Activated CD8-positive, alpha-beta T cell treated with anti-CD3 and anti-CD28 coated beads for 36 hours (primary cell): ENCODE results near the gene TTC33. TPM values are rescaled to one million over a fixed set of nuclear protein-coding genes. Genes with fewer than 3 reads are reported as not detected.

ENCODE experiments used
- ATAC-seq: fragments of 200-7000 bp; cut with Tn5 transposase; one replicate; pipeline ENCODE4 v1.10.0; 2021; ENCODE audit warnings: mild to moderate bottlenecking, moderate library complexity
- CTCF ChIA-PET: fragments of 350-600 bp; sonication (Branson Sonifier 250); formaldehyde crosslinking; loops from one replicate; lab custom pipeline; 2021; ENCODE audit warnings: antibody characterized with exemption; lab: Charles Lee
- POLR2A ChIA-PET: fragments of 350-600 bp; sonication (Branson Sonifier 250); formaldehyde crosslinking; loops from one replicate; lab custom pipeline; 2021; ENCODE audit warnings: antibody characterized with exemption; lab: Charles Lee
- DNase-seq: peaks from one replicate; pipeline ENCODE4 v3.0.0-alpha.2; 2020
- H3K27ac Mint-ChIP-seq: one replicate; pipeline ENCODE4 v1.8.0; 2021; ENCODE audit warnings: mild to moderate bottlenecking, mixed read lengths
- H3K27me3 Mint-ChIP-seq: one replicate; pipeline ENCODE4 v1.8.0; 2021; ENCODE audit warnings: mixed read lengths
- H3K36me3 Mint-ChIP-seq: one replicate; pipeline ENCODE4 v1.8.0; 2021; ENCODE audit warnings: low read depth, mixed read lengths
- H3K4me1 Mint-ChIP-seq: one replicate; pipeline ENCODE4 v1.8.0; 2021; ENCODE audit warnings: low read depth, mixed read lengths
- H3K4me3 Mint-ChIP-seq: one replicate; pipeline ENCODE4 v1.8.0; 2021; ENCODE audit warnings: mild to moderate bottlenecking, moderate library complexity, mixed read lengths
- H3K9me3 Mint-ChIP-seq: one replicate; pipeline ENCODE4 v1.8.0; 2021; ENCODE audit warnings: mixed read lengths
- intact Hi-C: fragments of 100-400 bp; cut with micrococcal nuclease; formaldehyde crosslinking; loops from one replicate; pipeline ENCODE4 v1.10.0; 2022
- total RNA-seq, 2 experiments: library from RNA; stranded (reverse); gene quantifications; one replicate each; pipeline ENCODE4 v1.2.3, GENCODE V29; 2021
- TF ChIP-seq, protein P1 (sequence below): fragments of 200-600 bp; IDR thresholded peaks from one replicate; pipeline ENCODE4 v1.8.0; 2022; ENCODE audit warnings: antibody characterized with exemption, mild to moderate bottlenecking

TTC33 gene
- total RNA-seq, 2 experiments from 2014 or later, result 21.4 to 21.5 TPM

DNA sequence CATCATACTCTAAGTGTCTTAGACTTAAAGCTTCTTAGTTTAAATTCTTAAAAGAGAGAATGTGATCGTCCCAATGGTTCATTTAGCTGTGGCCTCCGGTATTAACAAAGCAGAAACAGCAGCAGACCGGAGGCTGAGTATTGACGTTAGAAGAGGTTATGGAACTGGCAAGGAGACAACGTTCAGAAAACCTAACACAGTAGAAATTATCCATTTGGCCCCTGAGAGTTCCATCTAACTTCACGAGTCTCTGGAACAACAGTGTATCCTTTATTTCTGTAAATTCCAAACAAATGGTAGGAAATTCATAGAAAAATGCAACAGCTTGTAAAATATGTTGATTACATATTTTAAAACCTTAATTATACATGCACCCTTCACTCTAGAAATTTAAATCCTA lies 183.4 kb downstream of the TTC33 start:
- ChIA-PET POLR2A (no interaction called here), CTCF (no interaction called here)
- Mint-ChIP-seq H3K27me3 (no peaks in the 10 kb centered on the region), H3K27ac (no peak overlapping the region), H3K4me1 (peaks cover 19% of the 10 kb centered on the region), H3K9me3 (no peaks in the 10 kb centered on the region), H3K4me3 (no peak overlapping the region), H3K36me3 (no peaks in the 10 kb centered on the region)
- TF ChIP-seq, protein P1, sequence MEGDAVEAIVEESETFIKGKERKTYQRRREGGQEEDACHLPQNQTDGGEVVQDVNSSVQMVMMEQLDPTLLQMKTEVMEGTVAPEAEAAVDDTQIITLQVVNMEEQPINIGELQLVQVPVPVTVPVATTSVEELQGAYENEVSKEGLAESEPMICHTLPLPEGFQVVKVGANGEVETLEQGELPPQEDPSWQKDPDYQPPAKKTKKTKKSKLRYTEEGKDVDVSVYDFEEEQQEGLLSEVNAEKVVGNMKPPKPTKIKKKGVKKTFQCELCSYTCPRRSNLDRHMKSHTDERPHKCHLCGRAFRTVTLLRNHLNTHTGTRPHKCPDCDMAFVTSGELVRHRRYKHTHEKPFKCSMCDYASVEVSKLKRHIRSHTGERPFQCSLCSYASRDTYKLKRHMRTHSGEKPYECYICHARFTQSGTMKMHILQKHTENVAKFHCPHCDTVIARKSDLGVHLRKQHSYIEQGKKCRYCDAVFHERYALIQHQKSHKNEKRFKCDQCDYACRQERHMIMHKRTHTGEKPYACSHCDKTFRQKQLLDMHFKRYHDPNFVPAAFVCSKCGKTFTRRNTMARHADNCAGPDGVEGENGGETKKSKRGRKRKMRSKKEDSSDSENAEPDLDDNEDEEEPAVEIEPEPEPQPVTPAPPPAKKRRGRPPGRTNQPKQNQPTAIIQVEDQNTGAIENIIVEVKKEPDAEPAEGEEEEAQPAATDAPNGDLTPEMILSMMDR, result no peak
- intact Hi-C loops, result loop anchor here (10.0 kb wide), 1 partner anchor 168 kb away; no protein-coding TSS in a partner anchor
- DNase-seq, result no peak
- no peak for ATAC-seq

DNA sequence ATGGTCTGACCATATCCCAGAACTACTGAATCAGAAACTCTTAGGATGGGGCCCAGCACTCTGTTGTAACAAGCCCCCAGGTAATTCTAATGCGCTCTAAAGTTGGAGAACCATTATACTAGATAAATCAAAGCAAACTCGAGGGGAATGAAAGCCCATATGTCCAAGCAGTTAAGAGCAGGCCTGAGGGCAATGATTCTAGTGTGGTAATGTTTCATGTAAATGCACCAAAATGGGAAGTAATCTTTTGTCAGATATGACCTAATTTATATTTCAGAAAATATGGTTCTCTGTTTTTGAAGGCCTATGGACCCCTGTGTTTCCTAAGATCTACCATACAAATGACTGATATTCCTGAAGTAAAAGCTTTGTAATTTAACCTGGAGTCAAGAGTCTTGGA lies 184.0 kb downstream of the TTC33 start:
- no peak overlapping the region for H3K27ac Mint-ChIP-seq
- H3K27me3 Mint-ChIP-seq, result no peaks in the 10 kb centered on the region
- H3K4me1 Mint-ChIP-seq, result peaks cover 19% of the 10 kb centered on the region
- DNase-seq (no peak), ATAC-seq (no peak)
- no peaks in the 10 kb centered on the region for H3K9me3 Mint-ChIP-seq
- no peak overlapping the region for H3K4me3 Mint-ChIP-seq
- ChIA-PET POLR2A (no interaction called here), CTCF (no interaction called here)
- intact Hi-C loops, result loop anchor here (10.0 kb wide), 1 partner anchor 167 kb away; no protein-coding TSS in a partner anchor
- H3K36me3 Mint-ChIP-seq, result no peaks in the 10 kb centered on the region
- TF ChIP-seq, protein P1, result no peak

DNA sequence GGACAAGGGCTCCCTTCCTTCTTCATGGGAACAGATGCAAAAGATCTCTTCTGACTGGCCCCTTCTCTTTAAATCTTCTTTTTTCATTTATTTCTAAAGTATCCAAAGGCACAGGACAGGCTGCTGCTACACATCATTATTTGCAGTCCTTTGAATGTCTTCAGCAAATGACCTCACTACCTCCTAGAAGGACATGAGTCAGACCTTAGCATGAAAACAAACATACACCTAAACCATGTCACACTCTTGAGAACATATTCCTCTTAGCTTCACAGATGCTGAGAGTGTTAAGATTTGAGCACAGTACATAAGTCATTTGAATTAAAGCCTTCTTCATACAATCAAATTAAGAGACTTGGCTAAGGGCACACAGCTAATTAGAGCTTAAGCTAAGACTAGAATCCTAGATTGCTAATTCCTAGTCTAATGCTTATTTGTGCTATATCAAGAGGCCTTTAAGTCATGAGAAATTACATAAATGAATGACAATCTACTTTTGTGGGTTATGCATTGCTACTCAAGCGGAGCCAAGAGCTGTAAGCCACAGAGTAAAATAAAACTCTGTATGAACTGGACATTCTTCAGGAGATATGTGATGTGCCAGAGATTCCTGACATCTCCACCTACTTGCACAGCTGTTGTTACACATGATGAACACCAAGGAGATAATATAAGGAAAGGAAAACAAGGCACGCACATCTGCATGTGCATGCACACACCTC lies 185.2 kb downstream of the TTC33 start:
- DNase-seq, result no peak
- no peaks in the 10 kb centered on the region for H3K9me3 Mint-ChIP-seq
- H3K4me3 Mint-ChIP-seq, result no peak overlapping the region
- POLR2A ChIA-PET, result interaction anchor here (1.1 kb wide), 1 partner anchor 12 kb away, joined by 3 read pairs; no protein-coding TSS in a partner anchor
- no peak overlapping the region for H3K27ac Mint-ChIP-seq
- H3K27me3 Mint-ChIP-seq, result no peaks in the 10 kb centered on the region
- ATAC-seq, result peak; percentile 93
- TF ChIP-seq, protein P1, result no peak
- no peaks in the 10 kb centered on the region for H3K36me3 Mint-ChIP-seq
- peaks cover 15% of the 10 kb centered on the region for H3K4me1 Mint-ChIP-seq
- CTCF ChIA-PET, result interaction anchor here (0.5 to 1.0 kb wide), 2 partner anchors 44 to 100 kb away, joined by 3 read pairs; no protein-coding TSS in a partner anchor
- intact Hi-C loops, result loop anchor here (10.0 kb wide), 1 partner anchor 166 kb away; no protein-coding TSS in a partner anchor

DNA sequence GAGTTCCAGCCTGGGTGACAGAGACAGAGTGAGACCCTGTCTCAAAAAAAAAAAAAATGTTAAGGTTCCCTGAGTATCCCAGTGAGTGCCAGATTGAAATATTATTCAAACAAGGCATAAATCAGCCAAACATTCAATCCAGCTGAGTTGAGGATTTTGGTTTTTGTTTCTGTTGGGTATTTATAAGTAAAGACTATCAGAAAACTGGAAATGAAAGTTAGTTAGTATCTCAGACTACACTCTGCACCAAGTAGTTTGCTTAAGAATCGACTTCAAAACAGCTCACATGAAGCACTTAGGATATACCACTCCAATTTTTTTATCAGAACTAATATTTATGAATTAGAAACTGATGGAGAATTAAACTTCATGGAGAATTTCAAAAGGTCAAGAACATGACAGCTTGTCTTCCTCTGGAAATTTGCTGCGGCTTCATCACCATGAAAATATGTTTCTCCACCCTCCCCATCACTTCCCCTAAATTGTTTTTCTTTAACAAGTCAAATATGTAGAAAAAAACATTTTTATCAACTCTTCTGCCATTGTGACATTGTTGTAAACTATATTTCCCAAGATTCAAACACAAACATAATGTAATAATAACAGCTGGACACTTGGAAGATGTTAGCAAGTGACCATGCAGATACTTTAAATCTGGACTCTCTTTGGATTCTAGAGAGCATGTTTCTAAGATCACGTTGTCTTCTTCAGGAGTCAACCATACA lies 186.1 kb downstream of the TTC33 start:
- ChIA-PET POLR2A (interaction anchor here (1.1 kb wide), 1 partner anchor 11 kb away, joined by 3 read pairs; no protein-coding TSS in a partner anchor), CTCF (interaction anchor here (0.7 to 1.2 kb wide), 3 partner anchors 9 to 280 kb away, joined by 3 read pairs; no protein-coding TSS in a partner anchor)
- ATAC-seq (no peak), DNase-seq (no peak)
- Mint-ChIP-seq H3K4me3 (no peak overlapping the region), H3K27ac (peak overlapping the region; percentile 37), H3K4me1 (peaks cover 16% of the 10 kb centered on the region), H3K27me3 (no peaks in the 10 kb centered on the region), H3K9me3 (no peaks in the 10 kb centered on the region), H3K36me3 (no peaks in the 10 kb centered on the region)
- TF ChIP-seq, protein P1, result no peak
- intact Hi-C loops, result loop anchor here (10.0 kb wide), 1 partner anchor 165 kb away; no protein-coding TSS in a partner anchor
